Mesendoderm (in vitro differentiated cells): ENCODE data around the gene ALG9.
"Not testable (repeated sequence)": the region's sequence is repeated elsewhere in the genome, so short reads cannot be mapped to it uniquely, and the experiment has no call there.

Experiments used
- DNase-seq: peaks from one replicate; pipeline ENCODE4 v3.0.0; 2013
- H2AK5ac ChIP-seq: 2 replicates; pipeline ENCODE4 v1.6.1; 2013; ENCODE audit warnings: low read length, inconsistent platforms
- H2BK120ac ChIP-seq: 2 replicates; pipeline ENCODE4 v1.6.1; 2013; ENCODE audit warnings: low read depth, mild to moderate bottlenecking, low read length, moderate library complexity, mixed read lengths
- H2BK15ac ChIP-seq: replicated peaks from 2 replicates; pipeline ENCODE4 v1.6.1; 2013; ENCODE audit warnings: low read depth, mild to moderate bottlenecking, moderate library complexity
- H2BK5ac ChIP-seq: 2 replicates; pipeline ENCODE4 v1.6.1; 2013; ENCODE audit warnings: low read length, inconsistent platforms
- H3K18ac ChIP-seq: 2 replicates; pipeline ENCODE4 v1.6.1; 2013; ENCODE audit warnings: mild to moderate bottlenecking, low read length, mixed read lengths
- H3K23ac ChIP-seq: one replicate; pipeline ENCODE4 v1.6.1; 2013; ENCODE audit warnings: low read length
- H3K27ac ChIP-seq: 2 replicates; pipeline ENCODE4 v1.5.1; 2013; ENCODE audit warnings: low read depth, mild to moderate bottlenecking, inconsistent platforms, low read length, moderate library complexity
- H3K27me3 ChIP-seq: 2 replicates; pipeline ENCODE4 v1.6.1; 2013; ENCODE audit warnings: low read length, control low read depth, mild to moderate bottlenecking, inconsistent platforms; ENCODE audit not compliant: insufficient read depth, poor library complexity
- H3K36me3 ChIP-seq: 2 replicates; pipeline ENCODE4 v1.6.1; 2013; ENCODE audit warnings: low read length, inconsistent platforms; ENCODE audit not compliant: control insufficient read depth, insufficient read depth
- H3K4ac ChIP-seq: one replicate; pipeline ENCODE4 v1.6.1; 2013; ENCODE audit warnings: low read depth, mild to moderate bottlenecking, low read length, moderate library complexity
- H3K4me1 ChIP-seq: 2 replicates; pipeline ENCODE4 v1.6.1; 2013; ENCODE audit warnings: low read depth, low read length, inconsistent platforms; ENCODE audit not compliant: control insufficient read depth
- H3K4me2 ChIP-seq: 2 replicates; pipeline ENCODE4 v1.6.1; 2013; ENCODE audit warnings: low read length
- H3K4me3 ChIP-seq: 2 replicates; pipeline ENCODE4 v1.5.1; 2013; ENCODE audit warnings: mild to moderate bottlenecking, low read length
- H3K56ac ChIP-seq: one replicate; pipeline ENCODE4 v1.6.1; 2013; ENCODE audit warnings: low read length
- H3K79me1 ChIP-seq: 2 replicates; pipeline ENCODE4 v1.6.1; 2013; ENCODE audit warnings: low read length, inconsistent platforms
- H3K79me2 ChIP-seq: 2 replicates; pipeline ENCODE4 v1.6.1; 2013; ENCODE audit warnings: mild to moderate bottlenecking, low read length; ENCODE audit not compliant: control insufficient read depth, insufficient read depth
- H3K9ac ChIP-seq: 2 replicates; pipeline ENCODE4 v1.6.1; 2013; ENCODE audit warnings: low read length, inconsistent platforms
- H4K5ac ChIP-seq: one replicate; pipeline ENCODE4 v1.6.1; 2013; ENCODE audit warnings: low read length
- H4K8ac ChIP-seq: one replicate; pipeline ENCODE4 v1.6.1; 2013; ENCODE audit warnings: low read depth, mild to moderate bottlenecking, control low read depth, low read length, moderate library complexity
- WGBS: extraction: QIAGEN DNeasy Blood & Tissue Kit; methylation state at CpG from one replicate; pipeline ENCODE4 v1.1.7; 2013; ENCODE audit warnings: low lambda C conversion rate, missing lambda C conversion rate; ENCODE audit not compliant: insufficient coverage; ENCODE audit errors: extremely low coverage; 5-methylcytosine and 5-hydroxymethylcytosine counted together

Gene ALG9

DNA sequence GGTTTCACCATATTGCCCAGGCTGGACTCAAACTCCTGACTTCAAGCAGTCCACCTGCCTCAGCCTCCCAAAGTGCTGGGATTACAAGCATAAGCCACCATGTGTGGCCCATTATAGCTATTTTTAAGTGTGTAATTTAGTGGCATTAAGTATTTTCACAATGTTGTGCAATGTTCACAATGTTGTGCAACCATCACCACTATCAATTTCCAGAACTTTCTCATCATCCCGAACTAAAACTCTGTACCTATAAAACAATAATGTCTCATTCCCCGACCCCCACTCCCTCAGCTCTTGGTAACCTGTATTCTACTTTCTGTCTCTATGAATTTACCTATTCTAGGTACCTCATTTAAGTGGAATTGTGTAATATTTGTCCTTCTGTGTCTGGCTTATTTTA is 15.5 kb upstream of the ALG9 start:
- Histone ChIP-seq H3K4ac (no peak overlapping the region), H3K9ac (no peak overlapping the region)
- DNase-seq = no peak

DNA sequence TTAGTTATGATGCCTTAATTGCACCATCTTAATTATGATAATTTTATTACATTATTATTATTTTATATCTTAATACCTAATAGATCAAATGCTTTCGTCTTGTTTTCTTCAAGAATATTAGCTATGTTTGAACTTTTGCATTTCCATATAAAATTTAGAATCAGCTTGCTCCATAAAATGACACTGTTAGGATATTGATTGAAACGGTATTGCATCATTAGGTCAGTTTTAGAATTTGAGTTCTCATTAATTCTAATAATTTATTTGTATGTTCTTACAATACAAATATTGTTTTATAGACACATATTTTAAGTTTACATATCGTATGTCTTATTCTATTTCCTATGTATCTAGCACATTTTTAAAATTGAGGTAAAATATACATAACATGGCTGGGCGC is 14.7 kb upstream of the ALG9 start:
- Histone ChIP-seq H2AK5ac (no peak overlapping the region), H3K4me3 (no peak overlapping the region), H3K9ac (no peak overlapping the region), H3K79me1 (no peaks in the 10 kb centered on the region), H3K27ac (no peak overlapping the region), H3K4me2 (no peak overlapping the region), H4K8ac (no peak overlapping the region), H3K4ac (no peak overlapping the region), H3K23ac (no peak overlapping the region), H3K56ac (no peak overlapping the region), H4K5ac (no peak overlapping the region), H3K27me3 (no peaks in the 10 kb centered on the region), H2BK5ac (no peak overlapping the region), H3K4me1 (no peaks in the 10 kb centered on the region), H3K79me2 (no peaks in the 10 kb centered on the region), H2BK120ac (no peak overlapping the region), H2BK15ac (no peak overlapping the region), H3K36me3 (no peaks in the 10 kb centered on the region), H3K18ac (no peak overlapping the region)
- no peak for DNase-seq
- 100% methylated on average over 1 of the region's 4 CpGs for WGBS

More for the DNA sequence above, 15.5 kb upstream of the ALG9 start:
- Histone ChIP-seq H4K8ac (no peak overlapping the region), H2BK5ac (no peak overlapping the region), H2BK120ac (no peak overlapping the region), H2BK15ac (no peak overlapping the region), H3K4me3 (no peak overlapping the region), H3K4me1 (no peaks in the 10 kb centered on the region), H3K18ac (no peak overlapping the region), H3K79me2 (no peaks in the 10 kb centered on the region), H3K36me3 (no peaks in the 10 kb centered on the region), H3K56ac (no peak overlapping the region), H3K4me2 (no peak overlapping the region), H3K79me1 (no peaks in the 10 kb centered on the region), H2AK5ac (no peak overlapping the region), H3K27ac (no peak overlapping the region), H3K27me3 (no peaks in the 10 kb centered on the region), H3K23ac (no peak overlapping the region), H4K5ac (no peak overlapping the region)
- no CpG with 5 or more reads among the region's 2 CpGs for WGBS

DNA sequence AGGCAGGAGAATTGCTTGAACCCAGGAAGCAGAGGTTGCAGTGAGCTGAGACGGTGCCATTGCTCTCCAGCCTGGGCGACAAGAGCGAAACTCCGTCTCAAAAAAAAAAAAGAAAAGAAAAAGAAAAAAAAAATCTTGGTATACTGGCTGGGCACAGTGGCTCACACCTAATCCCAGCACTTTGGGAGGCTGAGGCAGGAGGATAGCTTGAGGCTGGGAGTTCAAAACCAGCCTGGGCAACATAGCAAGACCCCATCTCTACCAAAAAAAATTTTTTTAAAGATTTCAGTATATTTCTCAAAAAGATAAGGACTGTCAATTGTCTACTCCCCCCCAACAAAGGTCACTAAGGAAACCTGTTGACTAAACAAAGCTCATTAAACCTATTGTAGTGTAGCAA is 13.7 kb upstream of the ALG9 start:
- not testable (repeated sequence) for H3K79me2 ChIP-seq, H3K4me2 ChIP-seq, H2BK15ac ChIP-seq, H3K4ac ChIP-seq, H4K8ac ChIP-seq, H3K36me3 ChIP-seq, H3K27me3 ChIP-seq, H3K23ac ChIP-seq, H3K18ac ChIP-seq, DNase-seq, H3K4me3 ChIP-seq, H3K27ac ChIP-seq, H2BK120ac ChIP-seq, H2AK5ac ChIP-seq, H3K9ac ChIP-seq, H3K79me1 ChIP-seq, H3K56ac ChIP-seq, H2BK5ac ChIP-seq, H4K5ac ChIP-seq, H3K4me1 ChIP-seq
- WGBS = no CpG with 5 or more reads among the region's 4 CpGs

DNA sequence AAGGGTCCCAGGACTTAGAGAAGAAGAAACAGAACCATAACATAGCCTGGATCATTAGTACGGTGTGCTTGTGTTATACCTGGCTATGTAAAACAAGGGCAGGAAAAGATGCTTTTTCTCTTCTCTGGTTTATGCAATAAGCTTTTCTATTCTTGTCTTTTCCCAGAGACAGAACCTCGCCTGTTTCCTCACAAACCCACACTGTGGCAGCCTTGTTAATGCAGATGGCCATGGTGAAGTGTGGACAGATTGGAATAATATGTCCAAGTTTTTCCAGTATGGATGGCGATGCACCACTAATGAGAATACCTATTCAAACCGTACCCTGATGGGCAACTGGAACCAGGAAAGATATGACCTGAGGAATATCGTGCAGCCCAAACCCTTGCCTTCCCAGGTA is 10.8 kb upstream of the ALG9 start:
- H3K79me2 ChIP-seq = no peaks in the 10 kb centered on the region
- no peak overlapping the region for H2AK5ac ChIP-seq
- no CpG with 5 or more reads among the region's 5 CpGs for WGBS
- no peak overlapping the region for H2BK15ac ChIP-seq
- H3K56ac ChIP-seq = no peak overlapping the region
- no peak overlapping the region for H2BK120ac ChIP-seq
- no peak overlapping the region for H3K23ac ChIP-seq
- H3K27ac ChIP-seq = no peak overlapping the region
- no peak overlapping the region for H4K8ac ChIP-seq
- H3K27me3 ChIP-seq = no peaks in the 10 kb centered on the region
- H3K4me2 ChIP-seq = no peak overlapping the region
- H2BK5ac ChIP-seq = no peak overlapping the region
- no peaks in the 10 kb centered on the region for H3K36me3 ChIP-seq
- H3K4me3 ChIP-seq = no peak overlapping the region
- H3K4ac ChIP-seq = no peak overlapping the region
- no peak overlapping the region for H3K9ac ChIP-seq
- no peak overlapping the region for H3K18ac ChIP-seq
- H4K5ac ChIP-seq = no peak overlapping the region
- no peaks in the 10 kb centered on the region for H3K79me1 ChIP-seq
- H3K4me1 ChIP-seq = peaks cover 2% of the 10 kb centered on the region
- no peak for DNase-seq

DNA sequence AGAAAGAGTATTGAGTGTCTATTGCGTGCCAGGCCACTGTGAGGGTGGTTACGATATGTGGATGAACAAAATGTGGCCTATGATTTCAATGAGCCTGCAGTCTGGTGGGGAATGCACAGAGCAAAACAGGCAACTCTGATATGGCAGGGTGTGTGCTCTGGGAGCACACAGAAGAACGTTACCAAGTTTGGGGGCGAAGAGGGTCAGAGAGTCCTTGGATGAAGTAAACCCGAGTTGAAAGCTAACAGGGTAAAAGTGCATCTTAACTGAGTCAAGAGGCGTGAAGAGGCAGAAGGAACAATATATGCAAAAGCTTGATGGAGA is 8.2 kb upstream of the ALG9 start:
- H2BK5ac ChIP-seq = no peak overlapping the region
- H3K56ac ChIP-seq = peak overlapping the region; percentile 86
- no CpG with 5 or more reads among the region's 6 CpGs for WGBS
- H4K5ac ChIP-seq = no peak overlapping the region
- H3K18ac ChIP-seq = peak overlapping the region; percentile 57
- H3K4me1 ChIP-seq = peaks cover 2% of the 10 kb centered on the region
- no peak overlapping the region for H2BK15ac ChIP-seq
- H3K4ac ChIP-seq = peak overlapping the region; percentile 48
- H3K27ac ChIP-seq = peak overlapping the region; percentile 46
- peak overlapping the region; percentile 63 for H3K4me2 ChIP-seq
- H3K79me2 ChIP-seq = no peaks in the 10 kb centered on the region
- H2BK120ac ChIP-seq = no peak overlapping the region
- no peak overlapping the region for H3K23ac ChIP-seq
- DNase-seq = no peak
- peak overlapping the region; percentile 44 for H3K4me3 ChIP-seq
- no peak overlapping the region for H2AK5ac ChIP-seq
- peak overlapping the region; percentile 58 for H4K8ac ChIP-seq
- no peaks in the 10 kb centered on the region for H3K36me3 ChIP-seq
- no peaks in the 10 kb centered on the region for H3K27me3 ChIP-seq
- H3K79me1 ChIP-seq = no peaks in the 10 kb centered on the region
- peak overlapping the region; percentile 75 for H3K9ac ChIP-seq

DNA sequence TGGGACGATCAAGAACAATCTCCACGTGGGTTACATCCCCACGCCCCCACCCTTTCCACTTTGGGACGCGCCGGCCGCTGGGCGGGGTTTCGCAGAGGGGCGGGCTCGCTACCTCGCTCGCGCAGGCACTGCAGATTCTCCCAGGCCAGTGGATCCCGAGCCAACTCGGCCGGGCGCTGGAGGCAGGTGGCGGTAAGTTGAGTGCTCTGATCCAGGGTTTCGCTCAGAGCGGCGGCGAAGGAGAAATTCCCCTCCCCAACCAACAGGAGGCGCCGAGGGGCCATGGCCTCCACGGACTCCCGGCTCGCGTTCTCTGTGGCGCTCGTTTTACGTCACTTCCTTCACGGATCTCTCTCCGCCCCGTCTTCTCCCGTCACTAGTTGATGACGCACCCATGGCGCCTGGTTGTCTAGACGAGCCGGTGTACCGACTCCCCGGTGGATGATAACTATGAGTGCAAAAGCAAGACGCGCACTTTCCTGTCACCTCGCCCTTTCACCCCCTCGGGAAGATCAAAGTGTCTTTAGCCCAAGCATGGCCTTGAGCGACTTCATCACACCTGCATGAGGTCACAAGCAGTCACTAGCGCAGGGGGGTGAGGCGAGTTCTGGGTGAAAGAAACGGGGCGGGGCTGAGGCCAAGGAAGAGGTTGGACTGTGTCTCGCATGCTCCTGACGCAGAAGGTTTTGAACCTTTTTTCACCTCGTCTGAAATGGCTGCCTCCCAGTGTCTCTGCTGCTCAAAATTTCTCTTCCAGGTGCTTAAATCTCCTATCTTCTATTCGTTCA is 7.7 kb upstream of the ALG9 start, which contains the start of the genes CFAP68 and FDXACB1:
TSS of gene CFAP68 (plus strand) at position 693 of the 788 bp plus-strand sequence. CDS start at position 713, 20 bp downstream.
TSS of gene FDXACB1 (minus strand) at position 317 of the 788 bp plus-strand sequence. CDS start at position 284, 33 bp downstream.
- H3K4me1 ChIP-seq = peaks cover 2% of the 10 kb centered on the region
- H3K23ac ChIP-seq = no peak within 1 kb of the TSS
- H3K18ac ChIP-seq = peak within 1 kb of the TSS; percentile 57
- H3K4me2 ChIP-seq = peak within 1 kb of the TSS; percentile 95
- no CpG with 5 or more reads among the region's 55 CpGs for WGBS
- peak within 1 kb of the TSS; percentile 85 for H3K9ac ChIP-seq
- peak within 1 kb of the TSS; percentile 48 for H3K4ac ChIP-seq
- no peaks in the 10 kb centered on the region for H3K27me3 ChIP-seq
- peak within 1 kb of the TSS; percentile 46 for H3K27ac ChIP-seq
- peak within 1 kb of the TSS; percentile 88 for H3K56ac ChIP-seq
- H2BK15ac ChIP-seq = no peak within 1 kb of the TSS
- DNase-seq = peak; percentile 99
- no peak within 1 kb of the TSS for H2BK120ac ChIP-seq
- H4K8ac ChIP-seq = peak within 1 kb of the TSS; percentile 58
- H2BK5ac ChIP-seq = peak within 1 kb of the TSS; percentile 83
- no peaks in the 10 kb centered on the region for H3K79me2 ChIP-seq
- H2AK5ac ChIP-seq = no peak within 1 kb of the TSS
- H4K5ac ChIP-seq = peak within 1 kb of the TSS; percentile 47
- H3K4me3 ChIP-seq = peak within 1 kb of the TSS; percentile 84
- no peaks in the 10 kb centered on the region for H3K36me3 ChIP-seq
- no peaks in the 10 kb centered on the region for H3K79me1 ChIP-seq
